ENCODE data around the gene OPCML.
A peak's percentile ranks its signal among the peaks of the same experiment; 100 is the strongest.

- peak in 1 of 2 donors; percentile 83 for TF ChIP-seq CTCF (IDR thresholded peaks at IDR 0.05)
- TF ChIP-seq POLR2A (IDR thresholded peaks at IDR 0.05), result no peak
- TF ChIP-seq POLR2AphosphoS5 (IDR thresholded peaks at IDR 0.05), result no peak
- TF ChIP-seq EP300 (IDR thresholded peaks at IDR 0.05), result no peak
Observed at GRCh38 chr11:133078591-133079404, 453.5 kb downstream of the OPCML start.

Data from suprapubic skin (tissue), 4 donors.